Cardiac muscle cell (in vitro differentiated cells and primary cell): ENCODE results near the gene SPPL2B. TPM values are rescaled to one million over a fixed set of nuclear protein-coding genes. Genes with fewer than 3 reads are reported as not detected.
A peak's percentile ranks its signal among the peaks of the same experiment; 100 is the strongest.

Experiments
- DNase-seq, 2 donors: peaks; one replicate each; pipeline versions ENCODE4 v3.0.0 to v3.0.0-alpha.2; 2010 to 2017; ENCODE audit warnings: low read depth in 1 of 2, low spot score in 1 of 2
- H3K27ac ChIP-seq: fragments of 200-600 bp; sonication (generic); 2 replicates; pipeline ENCODE4 v1.5.1; 2016
- H3K27me3 ChIP-seq: fragments of 200-600 bp; sonication (generic); 2 replicates; pipeline ENCODE4 v1.6.0; 2016; ENCODE audit warnings: control low read depth
- H3K36me3 ChIP-seq: fragments of 200-600 bp; sonication (generic); 2 replicates; pipeline ENCODE4 v1.5.1; 2016; ENCODE audit warnings: control low read depth
- H3K4me1 ChIP-seq: fragments of 200-600 bp; sonication (generic); 2 replicates; pipeline ENCODE4 v1.8.1; 2017; ENCODE audit warnings: low read depth, mild to moderate bottlenecking, mixed run types
- H3K4me3 ChIP-seq: fragments of 200-600 bp; sonication (generic); 2 replicates; pipeline ENCODE4 v1.5.1; 2016; ENCODE audit warnings: mild to moderate bottlenecking
- H3K9me3 ChIP-seq: fragments of 200-600 bp; sonication (generic); 2 replicates; pipeline ENCODE4 v1.5.1; 2017; ENCODE audit warnings: low read depth, mild to moderate bottlenecking, control low read depth
- CTCF ChIP-seq: IDR thresholded peaks from 2 replicates; pipeline ENCODE4 v1.5.1; 2012; ENCODE audit warnings: low read depth, mild to moderate bottlenecking, low read length
- polyA plus RNA-seq: library from polyadenylated mRNA; unstranded; fragments of >200 nt; fragmentation: Nextera tagmentation; extraction: Ambion mirVana; gene quantifications from 2 replicates; pipeline ENCODE4 v1.2.1, GENCODE V29; 2016
- total RNA-seq: library from RNA; depleted of rRNA; stranded (reverse); fragments of >200 nt; gene quantifications from 2 replicates; pipeline ENCODE4 v1.2.3, GENCODE V29; 2016

Gene SPPL2B
- total and polyA plus RNA-seq, 2 experiments from 2014 or later: 90.9 to 132 TPM

GRCh38 chr19:2375353-2376121 is 47.1 kb downstream of the SPPL2B start:
- peaks cover 8% of the 10 kb centered on the region for H3K4me1 ChIP-seq
- no peak for TF ChIP-seq CTCF

GRCh38 chr19:2376784-2377519 is 48.5 kb downstream of the SPPL2B start:
- no peak for DNase-seq
- peaks cover 8% of the 10 kb centered on the region for H3K4me1 ChIP-seq
- no peak overlapping the region for H3K27ac ChIP-seq
- no peaks in the 10 kb centered on the region for H3K9me3 ChIP-seq
- no peak for TF ChIP-seq CTCF
- H3K4me3 ChIP-seq: no peak overlapping the region
- H3K36me3 ChIP-seq: no peaks in the 10 kb centered on the region
- no peaks in the 10 kb centered on the region for H3K27me3 ChIP-seq

More at GRCh38 chr19:2375353-2376121, 47.1 kb downstream of the SPPL2B start:
- DNase-seq: no peak
- no peaks in the 10 kb centered on the region for H3K36me3 ChIP-seq
- no peaks in the 10 kb centered on the region for H3K27me3 ChIP-seq
- H3K9me3 ChIP-seq: no peaks in the 10 kb centered on the region
- no peak overlapping the region for H3K4me3 ChIP-seq
- H3K27ac ChIP-seq: no peak overlapping the region

- Histone ChIP-seq H3K27me3 (no peaks in the 10 kb centered on the region), H3K4me3 (no peak overlapping the region), H3K36me3 (no peaks in the 10 kb centered on the region), H3K4me1 (no peaks in the 10 kb centered on the region), H3K27ac (no peak overlapping the region), H3K9me3 (no peaks in the 10 kb centered on the region)
- TF ChIP-seq CTCF: no peak
- no peak for DNase-seq
Observed at GRCh38 chr19:2380567-2380966, 52.1 kb downstream of the SPPL2B start.

GRCh38 chr19:2381148-2381820 is 52.8 kb downstream of the SPPL2B start:
- Histone ChIP-seq H3K27ac (no peak overlapping the region), H3K27me3 (no peaks in the 10 kb centered on the region), H3K9me3 (no peaks in the 10 kb centered on the region), H3K4me1 (no peaks in the 10 kb centered on the region), H3K4me3 (no peak overlapping the region), H3K36me3 (no peaks in the 10 kb centered on the region)
- DNase-seq: peak; percentile 27 to 39
- no peak for TF ChIP-seq CTCF

GRCh38 chr19:2382530-2383222 is 54.2 kb downstream of the SPPL2B start:
- no peak for TF ChIP-seq CTCF

More at GRCh38 chr19:2382530-2383222, 54.2 kb downstream of the SPPL2B start:
- Histone ChIP-seq H3K9me3 (no peaks in the 10 kb centered on the region), H3K27ac (no peak overlapping the region), H3K4me3 (no peak overlapping the region), H3K4me1 (no peaks in the 10 kb centered on the region), H3K36me3 (no peaks in the 10 kb centered on the region), H3K27me3 (no peaks in the 10 kb centered on the region)
- no peak for DNase-seq
